PC-9 (cell line): Measurements from ENCODE around the gene ZNF831.

Experiments used
- EZH2 ChIP-seq: fragments of 200-600 bp; sonication (generic); IDR thresholded peaks from 2 replicates; pipeline ENCODE4 v1.8.0; 2017; ENCODE audit warnings: antibody characterized with exemption, low read depth
- TF ChIP-seq, protein P1 (sequence below): fragments of 200-600 bp; sonication (generic); conservative IDR thresholded peaks from 2 replicates; pipeline ENCODE4 v1.6.1; 2017; ENCODE audit warnings: mixed run types, antibody characterized with exemption, mild to moderate bottlenecking, moderate library complexity

DNA sequence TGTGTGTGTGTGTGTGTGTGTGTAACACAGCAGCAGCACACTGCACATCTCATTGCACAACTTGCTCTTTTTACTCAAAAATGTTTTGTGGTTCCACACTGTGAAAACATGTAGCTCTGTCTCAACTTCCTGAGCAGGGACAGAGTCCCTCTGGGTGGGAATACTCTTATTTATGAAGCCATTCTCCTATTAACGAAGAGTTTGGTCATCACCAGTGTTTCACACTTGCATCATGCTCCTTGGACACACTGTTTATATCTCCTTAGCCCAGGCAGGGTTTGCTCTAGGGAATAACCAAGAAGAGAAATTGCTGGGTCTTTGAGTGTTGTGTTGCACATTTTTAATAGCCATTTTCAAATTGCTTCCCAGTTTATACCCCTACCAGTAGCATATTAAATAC is 53.6 kb downstream of the ZNF831 start:
- TF ChIP-seq, protein P1, sequence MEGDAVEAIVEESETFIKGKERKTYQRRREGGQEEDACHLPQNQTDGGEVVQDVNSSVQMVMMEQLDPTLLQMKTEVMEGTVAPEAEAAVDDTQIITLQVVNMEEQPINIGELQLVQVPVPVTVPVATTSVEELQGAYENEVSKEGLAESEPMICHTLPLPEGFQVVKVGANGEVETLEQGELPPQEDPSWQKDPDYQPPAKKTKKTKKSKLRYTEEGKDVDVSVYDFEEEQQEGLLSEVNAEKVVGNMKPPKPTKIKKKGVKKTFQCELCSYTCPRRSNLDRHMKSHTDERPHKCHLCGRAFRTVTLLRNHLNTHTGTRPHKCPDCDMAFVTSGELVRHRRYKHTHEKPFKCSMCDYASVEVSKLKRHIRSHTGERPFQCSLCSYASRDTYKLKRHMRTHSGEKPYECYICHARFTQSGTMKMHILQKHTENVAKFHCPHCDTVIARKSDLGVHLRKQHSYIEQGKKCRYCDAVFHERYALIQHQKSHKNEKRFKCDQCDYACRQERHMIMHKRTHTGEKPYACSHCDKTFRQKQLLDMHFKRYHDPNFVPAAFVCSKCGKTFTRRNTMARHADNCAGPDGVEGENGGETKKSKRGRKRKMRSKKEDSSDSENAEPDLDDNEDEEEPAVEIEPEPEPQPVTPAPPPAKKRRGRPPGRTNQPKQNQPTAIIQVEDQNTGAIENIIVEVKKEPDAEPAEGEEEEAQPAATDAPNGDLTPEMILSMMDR = no peak
- TF ChIP-seq EZH2 = no peak
